Neural cell (in vitro differentiated cells): ENCODE data around the gene SERPINA3. TPM values are rescaled to one million over a fixed set of nuclear protein-coding genes. Genes with fewer than 3 reads are reported as not detected.

Source experiments
- H2AFZ ChIP-seq: fragments of 200-600, 300-800 bp; sonication (generic), shearing (Covaris generic); 2 replicates; pipeline ENCODE4 v1.6.0; 2014; ENCODE audit warnings: low read depth, mild to moderate bottlenecking, antibody characterized with exemption, low read length, moderate library complexity
- H3F3A ChIP-seq: fragments of 200-600 bp; shearing (Covaris generic); 2 replicates; pipeline ENCODE4 v1.6.1; 2016; ENCODE audit warnings: mild to moderate bottlenecking, moderate library complexity, mixed read lengths, antibody characterized with exemption, low read length; ENCODE audit not compliant: insufficient read depth, poor library complexity, severe bottlenecking
- H3K27ac ChIP-seq: fragments of 200-600, 300-800 bp; sonication (generic), shearing (Covaris generic); 2 replicates; pipeline ENCODE4 v1.5.1; 2014; ENCODE audit warnings: mild to moderate bottlenecking, low read length, moderate library complexity
- H3K27me3 ChIP-seq: fragments of 300-800, 200-600 bp; sonication (generic), shearing (Covaris generic); 2 replicates; pipeline ENCODE4 v1.6.0; 2014; ENCODE audit warnings: mild to moderate bottlenecking, low read depth, low read length, moderate library complexity; ENCODE audit not compliant: insufficient read depth
- H3K36me3 ChIP-seq: fragments of 300-800, 200-600 bp; sonication (generic), shearing (Covaris generic); 2 replicates; pipeline ENCODE4 v1.5.1; 2014; ENCODE audit warnings: mild to moderate bottlenecking, antibody characterized with exemption, low read length, moderate library complexity; ENCODE audit not compliant: insufficient read depth
- H3K4me2 ChIP-seq: fragments of 300-800, 200-600 bp; sonication (generic), shearing (Covaris generic); 2 replicates; pipeline ENCODE4 v1.6.0; 2014; ENCODE audit warnings: mild to moderate bottlenecking, low read length
- H3K4me3 ChIP-seq: fragments of 300-800, 200-600 bp; sonication (generic), shearing (Covaris generic); 2 replicates; pipeline ENCODE4 v1.5.1; 2014; ENCODE audit warnings: mild to moderate bottlenecking, low read length, moderate library complexity
- H3K79me2 ChIP-seq: fragments of 200-600 bp; shearing (Covaris generic); replicated peaks from 2 replicates; pipeline ENCODE4 v1.6.0; 2014; ENCODE audit warnings: mild to moderate bottlenecking, low read length, moderate library complexity; ENCODE audit not compliant: insufficient read depth
- H3K9ac ChIP-seq: fragments of 300-800, 200-600 bp; sonication (generic), shearing (Covaris generic); 2 replicates; pipeline ENCODE4 v1.6.1; 2016; ENCODE audit warnings: mild to moderate bottlenecking, low read length, mixed read lengths
- H3K9me2 ChIP-seq: fragments of 200-600 bp; shearing (Covaris generic); 2 replicates; pipeline ENCODE4 v1.6.1; 2016; ENCODE audit warnings: mild to moderate bottlenecking, low read length, mixed read lengths; ENCODE audit not compliant: insufficient read depth
- H3K9me3 ChIP-seq: fragments of 200-600, 300-800 bp; sonication (generic), shearing (Covaris generic); 2 replicates; pipeline ENCODE4 v1.6.1; 2016; ENCODE audit warnings: mild to moderate bottlenecking, mixed run types, low read length, moderate library complexity, mixed read lengths
- H4K20me1 ChIP-seq: fragments of 200-600 bp; shearing (Covaris generic); 2 replicates; pipeline ENCODE4 v1.6.1; 2016; ENCODE audit warnings: mild to moderate bottlenecking, mixed run types; ENCODE audit not compliant: insufficient read depth
- EP300 ChIP-seq: fragments of 450-650 bp; conservative IDR thresholded peaks from 2 replicates; pipeline ENCODE4 v1.6.1; 2014; ENCODE audit warnings: antibody characterized with exemption, mild to moderate bottlenecking, moderate library complexity; ENCODE audit not compliant: poor library complexity, severe bottlenecking
- EZH2 ChIP-seq: fragments of 200-600, 300-800 bp; shearing (Covaris generic), sonication (generic); IDR thresholded peaks from 2 replicates; pipeline ENCODE4 v1.6.1; 2014; ENCODE audit warnings: antibody characterized with exemption, low read length, borderline replicate concordance, mild to moderate bottlenecking; ENCODE audit not compliant: insufficient read depth, poor library complexity, severe bottlenecking
- MXI1 ChIP-seq: fragments of 450-650 bp; conservative IDR thresholded peaks from 2 replicates; pipeline ENCODE4 v1.6.1; 2014; ENCODE audit warnings: antibody characterized with exemption, mild to moderate bottlenecking; ENCODE audit not compliant: poor library complexity, severe bottlenecking
- POLR2AphosphoS5 ChIP-seq: IDR thresholded peaks from 2 replicates; pipeline ENCODE4 v1.6.1; 2012
- RAD21 ChIP-seq: fragments of 450-650 bp; conservative IDR thresholded peaks from 2 replicates; pipeline ENCODE4 v1.6.1; 2014; ENCODE audit warnings: antibody characterized with exemption, mild to moderate bottlenecking, moderate library complexity
- SMC3 ChIP-seq: fragments of 450-650 bp; conservative IDR thresholded peaks from 2 replicates; pipeline ENCODE4 v1.6.1; 2014; ENCODE audit warnings: antibody characterized with exemption, mild to moderate bottlenecking, moderate library complexity; ENCODE audit not compliant: poor library complexity
- TAF1 ChIP-seq: IDR thresholded peaks from 2 replicates; pipeline ENCODE4 v1.6.1; 2012; ENCODE audit warnings: low read depth
- polyA plus RNA-seq: library from polyadenylated mRNA; depleted of rRNA; stranded (reverse); fragments of >200 nt; gene quantifications from 2 replicates; pipeline ENCODE4 v1.2.3, GENCODE V29; 2014
- TF ChIP-seq, protein P1 (sequence below): IDR thresholded peaks from 2 replicates; pipeline ENCODE4 v1.6.1; 2012; ENCODE audit warnings: borderline replicate concordance
- TF ChIP-seq, protein P2 (sequence below): fragments of 450-650 bp; IDR thresholded peaks from 2 replicates; pipeline ENCODE4 v1.5.1; 2014; ENCODE audit warnings: antibody characterized with exemption, mild to moderate bottlenecking, moderate library complexity; ENCODE audit not compliant: poor library complexity, severe bottlenecking

Gene SERPINA3
- polyA plus RNA-seq, 1 donor from 2014 or later: not detected

- H4K20me1 ChIP-seq: no peaks in the 10 kb centered on the region
- no peak overlapping the region for H3K4me3 ChIP-seq
- H2AFZ ChIP-seq: no peak overlapping the region
- no peaks in the 10 kb centered on the region for H3K9me3 ChIP-seq
- no peaks in the 10 kb centered on the region for H3K36me3 ChIP-seq
- H3K9me2 ChIP-seq: no peaks in the 10 kb centered on the region
- H3K27me3 ChIP-seq: no peaks in the 10 kb centered on the region
- TF ChIP-seq RAD21 (no peak), POLR2AphosphoS5 (no peak), EZH2 (no peak), SMC3 (no peak), MXI1 (no peak), TAF1 (no peak), EP300 (no peak)
- TF ChIP-seq, protein P1, sequence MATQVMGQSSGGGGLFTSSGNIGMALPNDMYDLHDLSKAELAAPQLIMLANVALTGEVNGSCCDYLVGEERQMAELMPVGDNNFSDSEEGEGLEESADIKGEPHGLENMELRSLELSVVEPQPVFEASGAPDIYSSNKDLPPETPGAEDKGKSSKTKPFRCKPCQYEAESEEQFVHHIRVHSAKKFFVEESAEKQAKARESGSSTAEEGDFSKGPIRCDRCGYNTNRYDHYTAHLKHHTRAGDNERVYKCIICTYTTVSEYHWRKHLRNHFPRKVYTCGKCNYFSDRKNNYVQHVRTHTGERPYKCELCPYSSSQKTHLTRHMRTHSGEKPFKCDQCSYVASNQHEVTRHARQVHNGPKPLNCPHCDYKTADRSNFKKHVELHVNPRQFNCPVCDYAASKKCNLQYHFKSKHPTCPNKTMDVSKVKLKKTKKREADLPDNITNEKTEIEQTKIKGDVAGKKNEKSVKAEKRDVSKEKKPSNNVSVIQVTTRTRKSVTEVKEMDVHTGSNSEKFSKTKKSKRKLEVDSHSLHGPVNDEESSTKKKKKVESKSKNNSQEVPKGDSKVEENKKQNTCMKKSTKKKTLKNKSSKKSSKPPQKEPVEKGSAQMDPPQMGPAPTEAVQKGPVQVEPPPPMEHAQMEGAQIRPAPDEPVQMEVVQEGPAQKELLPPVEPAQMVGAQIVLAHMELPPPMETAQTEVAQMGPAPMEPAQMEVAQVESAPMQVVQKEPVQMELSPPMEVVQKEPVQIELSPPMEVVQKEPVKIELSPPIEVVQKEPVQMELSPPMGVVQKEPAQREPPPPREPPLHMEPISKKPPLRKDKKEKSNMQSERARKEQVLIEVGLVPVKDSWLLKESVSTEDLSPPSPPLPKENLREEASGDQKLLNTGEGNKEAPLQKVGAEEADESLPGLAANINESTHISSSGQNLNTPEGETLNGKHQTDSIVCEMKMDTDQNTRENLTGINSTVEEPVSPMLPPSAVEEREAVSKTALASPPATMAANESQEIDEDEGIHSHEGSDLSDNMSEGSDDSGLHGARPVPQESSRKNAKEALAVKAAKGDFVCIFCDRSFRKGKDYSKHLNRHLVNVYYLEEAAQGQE: no peak
- TF ChIP-seq, protein P2, sequence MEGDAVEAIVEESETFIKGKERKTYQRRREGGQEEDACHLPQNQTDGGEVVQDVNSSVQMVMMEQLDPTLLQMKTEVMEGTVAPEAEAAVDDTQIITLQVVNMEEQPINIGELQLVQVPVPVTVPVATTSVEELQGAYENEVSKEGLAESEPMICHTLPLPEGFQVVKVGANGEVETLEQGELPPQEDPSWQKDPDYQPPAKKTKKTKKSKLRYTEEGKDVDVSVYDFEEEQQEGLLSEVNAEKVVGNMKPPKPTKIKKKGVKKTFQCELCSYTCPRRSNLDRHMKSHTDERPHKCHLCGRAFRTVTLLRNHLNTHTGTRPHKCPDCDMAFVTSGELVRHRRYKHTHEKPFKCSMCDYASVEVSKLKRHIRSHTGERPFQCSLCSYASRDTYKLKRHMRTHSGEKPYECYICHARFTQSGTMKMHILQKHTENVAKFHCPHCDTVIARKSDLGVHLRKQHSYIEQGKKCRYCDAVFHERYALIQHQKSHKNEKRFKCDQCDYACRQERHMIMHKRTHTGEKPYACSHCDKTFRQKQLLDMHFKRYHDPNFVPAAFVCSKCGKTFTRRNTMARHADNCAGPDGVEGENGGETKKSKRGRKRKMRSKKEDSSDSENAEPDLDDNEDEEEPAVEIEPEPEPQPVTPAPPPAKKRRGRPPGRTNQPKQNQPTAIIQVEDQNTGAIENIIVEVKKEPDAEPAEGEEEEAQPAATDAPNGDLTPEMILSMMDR: no peak
- no peak overlapping the region for H3K27ac ChIP-seq
- no peaks in the 10 kb centered on the region for H3F3A ChIP-seq
- H3K4me2 ChIP-seq: no peak overlapping the region
- no peak overlapping the region for H3K9ac ChIP-seq
- H3K79me2 ChIP-seq: no peaks in the 10 kb centered on the region
These were observed 38.9 kb downstream of the SERPINA3 start for GRCh38 chr14:94650806-94651805.

- no peaks in the 10 kb centered on the region for H3K79me2 ChIP-seq
- H3K9ac ChIP-seq: no peak overlapping the region
- no peaks in the 10 kb centered on the region for H3K27me3 ChIP-seq
- TF ChIP-seq RAD21 (no peak), MXI1 (no peak), EP300 (no peak), EZH2 (no peak), SMC3 (no peak), TAF1 (no peak), POLR2AphosphoS5 (no peak)
- TF ChIP-seq, protein P1: no peak
- TF ChIP-seq, protein P2: no peak
- H4K20me1 ChIP-seq: no peaks in the 10 kb centered on the region
- no peak overlapping the region for H3K4me2 ChIP-seq
- no peak overlapping the region for H3K4me3 ChIP-seq
- H3K27ac ChIP-seq: no peak overlapping the region
- H3K36me3 ChIP-seq: no peaks in the 10 kb centered on the region
- no peak overlapping the region for H2AFZ ChIP-seq
- H3K9me3 ChIP-seq: no peaks in the 10 kb centered on the region
- H3K9me2 ChIP-seq: no peaks in the 10 kb centered on the region
- no peaks in the 10 kb centered on the region for H3F3A ChIP-seq
These were observed 41.1 kb downstream of the SERPINA3 start for GRCh38 chr14:94653321-94653720.
